HUES48 (cell line): Measurements from ENCODE around the gene ZC3H12D.

Experiments
- H3K27ac ChIP-seq: one replicate; pipeline ENCODE4 v1.7.0; 2013; ENCODE audit warnings: low read depth, low read length, inconsistent platforms
- H3K27me3 ChIP-seq: 2 replicates; pipeline ENCODE4 v1.6.1; 2013; ENCODE audit warnings: mild to moderate bottlenecking, low read length; ENCODE audit not compliant: control insufficient read depth, insufficient read depth
- H3K36me3 ChIP-seq: 2 replicates; pipeline ENCODE4 v1.6.1; 2013; ENCODE audit warnings: low read length; ENCODE audit not compliant: control insufficient read depth, insufficient read depth
- H3K4me1 ChIP-seq: 2 replicates; pipeline ENCODE4 v1.6.1; 2013; ENCODE audit warnings: mild to moderate bottlenecking, low read length; ENCODE audit not compliant: control insufficient read depth, insufficient read depth
- H3K4me3 ChIP-seq: 2 replicates; pipeline ENCODE4 v1.5.1; 2013; ENCODE audit warnings: mild to moderate bottlenecking, low read depth, low read length
- H3K9ac ChIP-seq: 2 replicates; pipeline ENCODE4 v1.6.1; 2013; ENCODE audit warnings: mild to moderate bottlenecking, low read depth, low read length, moderate library complexity
- H3K9me3 ChIP-seq: 2 replicates; pipeline ENCODE4 v1.6.1; 2013; ENCODE audit warnings: low read length; ENCODE audit not compliant: control insufficient read depth, insufficient read depth

Gene ZC3H12D

GRCh38 chr6:149457316-149457884 lies 27.4 kb downstream of the ZC3H12D start:
- no peaks in the 10 kb centered on the region for H3K9me3 ChIP-seq
- no peak overlapping the region for H3K9ac ChIP-seq
- no peak overlapping the region for H3K27ac ChIP-seq
- H3K4me1 ChIP-seq, result no peaks in the 10 kb centered on the region
- no peaks in the 10 kb centered on the region for H3K36me3 ChIP-seq
- H3K4me3 ChIP-seq, result no peak overlapping the region
- peaks cover 6% of the 10 kb centered on the region for H3K27me3 ChIP-seq

DNA sequence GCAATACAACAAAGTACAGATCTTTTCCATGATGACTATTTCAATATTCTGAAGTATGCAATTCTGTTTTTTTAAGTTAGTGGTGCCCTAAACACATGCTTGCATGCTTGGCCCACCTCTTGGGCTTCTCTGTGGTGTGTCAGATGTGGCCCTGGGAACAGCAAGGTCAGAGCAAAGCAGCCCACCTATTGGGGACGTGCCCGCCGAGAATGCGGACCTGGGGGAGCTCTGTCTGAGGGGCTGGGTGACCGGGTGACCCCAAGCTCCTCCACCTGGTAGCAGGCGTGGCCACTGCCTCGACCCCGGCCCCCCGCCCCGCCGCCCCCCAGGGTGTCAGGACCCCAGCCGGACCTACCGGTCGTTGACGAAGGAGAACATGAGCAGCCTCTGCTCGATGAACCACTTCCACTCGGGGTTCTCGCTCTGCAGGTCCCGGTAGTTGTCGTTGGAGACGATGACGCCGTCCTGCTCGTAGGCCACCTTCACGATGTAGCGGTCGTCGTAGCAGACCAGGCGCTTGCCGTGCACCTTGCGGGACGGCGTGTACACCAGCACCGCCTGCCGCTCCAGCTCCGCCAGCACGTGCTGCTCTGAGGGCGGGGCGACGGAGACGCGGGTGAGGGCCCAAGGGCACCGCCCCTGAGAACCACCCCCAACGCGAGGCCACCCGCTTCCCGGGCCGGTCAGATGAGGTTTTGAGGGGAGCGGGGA lies 28.3 kb downstream of the ZC3H12D start:
- no peak overlapping the region for H3K4me3 ChIP-seq
- no peak overlapping the region for H3K27ac ChIP-seq
- H3K36me3 ChIP-seq, result no peaks in the 10 kb centered on the region
- no peaks in the 10 kb centered on the region for H3K4me1 ChIP-seq
- H3K9ac ChIP-seq, result no peak overlapping the region
- H3K27me3 ChIP-seq, result peaks cover 15% of the 10 kb centered on the region
- no peaks in the 10 kb centered on the region for H3K9me3 ChIP-seq

DNA sequence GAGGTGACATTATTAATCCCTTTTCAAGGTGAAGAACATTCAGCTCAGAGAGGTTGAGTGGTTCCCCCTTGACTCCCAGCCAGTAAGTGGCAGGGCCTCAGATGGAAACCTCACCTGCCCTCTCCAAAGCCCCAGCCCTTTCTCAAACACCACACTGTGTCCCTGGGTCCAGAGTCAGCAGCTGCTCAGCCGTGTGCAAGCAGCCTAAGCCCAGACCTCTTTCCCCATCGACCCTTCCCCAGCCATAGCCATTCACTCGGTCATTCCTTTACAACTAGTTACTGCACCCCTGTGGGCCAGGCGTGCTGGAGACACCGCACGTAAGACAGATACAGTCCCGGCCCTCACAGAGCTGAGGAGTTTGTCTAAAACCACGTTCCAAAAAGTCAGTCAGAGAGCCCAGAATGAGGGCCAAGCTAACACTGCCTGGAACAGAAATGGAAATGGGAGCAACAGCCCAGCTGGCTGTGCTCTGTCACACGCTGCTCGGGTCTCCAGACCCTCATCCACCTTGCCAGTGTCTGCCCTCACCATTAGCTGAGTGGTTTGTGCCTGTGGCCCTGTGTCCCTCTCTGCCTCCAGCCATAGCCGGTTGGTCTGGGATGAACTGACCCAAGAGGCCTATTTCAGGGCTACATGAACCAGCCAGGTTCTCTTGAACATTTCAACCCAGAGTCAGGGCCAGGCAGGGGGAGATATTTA lies 29.6 kb downstream of the ZC3H12D start:
- Histone ChIP-seq H3K27me3 (peaks cover 28% of the 10 kb centered on the region), H3K9ac (no peak overlapping the region), H3K9me3 (no peaks in the 10 kb centered on the region), H3K4me1 (no peaks in the 10 kb centered on the region; the same call in 1 of the 2 replicates), H3K36me3 (no peaks in the 10 kb centered on the region), H3K27ac (no peak overlapping the region), H3K4me3 (no peak overlapping the region)

- Histone ChIP-seq H3K36me3 (no peaks in the 10 kb centered on the region), H3K27ac (no peak overlapping the region), H3K27me3 (peaks cover 35% of the 10 kb centered on the region), H3K4me3 (no peak overlapping the region), H3K9ac (no peak overlapping the region), H3K4me1 (no peaks in the 10 kb centered on the region; the same call in 1 of the 2 replicates), H3K9me3 (no peaks in the 10 kb centered on the region)
Observed at GRCh38 chr6:149454346-149454848, 30.4 kb downstream of the ZC3H12D start.

DNA sequence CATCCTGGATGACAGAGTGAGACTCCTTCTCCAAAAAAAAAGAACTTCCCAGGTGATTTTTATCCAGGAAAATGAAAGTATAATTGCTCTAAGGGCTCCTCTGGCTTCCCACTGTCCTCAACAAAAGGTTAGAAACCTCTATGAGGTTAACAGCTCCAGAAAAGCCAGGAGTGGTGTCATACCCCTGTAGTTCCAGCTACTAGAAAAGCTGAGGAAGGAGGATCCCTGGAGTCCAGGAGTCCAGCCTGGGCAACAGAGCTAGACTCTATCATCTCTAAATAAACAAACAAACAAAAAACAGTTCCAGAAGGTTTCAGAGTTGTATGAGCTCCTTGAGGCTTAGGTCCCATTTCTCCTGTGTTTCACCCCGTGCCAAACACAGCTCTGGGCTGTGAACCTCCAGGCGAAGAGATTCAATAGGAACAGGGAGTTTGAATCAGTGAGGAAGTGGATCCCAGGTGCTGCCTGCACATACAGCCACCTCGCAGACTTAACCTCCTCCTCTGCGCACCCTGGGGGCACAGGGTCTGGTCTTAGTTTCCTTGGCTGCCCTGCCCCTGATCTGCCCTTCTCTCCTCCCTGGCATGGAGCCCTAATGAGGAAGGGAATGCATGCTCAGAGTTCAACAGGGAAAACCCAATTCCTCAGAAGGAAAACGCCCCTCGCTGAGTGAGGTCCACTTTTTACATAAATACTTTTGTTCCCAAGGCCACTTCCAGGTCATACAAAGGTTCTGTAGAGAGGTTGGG lies 31.0 kb downstream of the ZC3H12D start:
- H3K27ac ChIP-seq, result no peak overlapping the region
- no peak overlapping the region for H3K9ac ChIP-seq
- no peaks in the 10 kb centered on the region for H3K36me3 ChIP-seq
- H3K4me3 ChIP-seq, result no peak overlapping the region
- H3K9me3 ChIP-seq, result no peaks in the 10 kb centered on the region
- peaks cover 37% of the 10 kb centered on the region for H3K27me3 ChIP-seq
- H3K4me1 ChIP-seq, result no peaks in the 10 kb centered on the region; the same call in 1 of the 2 replicates

GRCh38 chr6:149452037-149452939 lies 32.5 kb downstream of the ZC3H12D start:
- H3K36me3 ChIP-seq, result no peaks in the 10 kb centered on the region
- peak overlapping the region; percentile 68 for H3K4me3 ChIP-seq
- peaks cover 38% of the 10 kb centered on the region for H3K27me3 ChIP-seq
- no peaks in the 10 kb centered on the region for H3K9me3 ChIP-seq
- no peak overlapping the region for H3K27ac ChIP-seq
- H3K9ac ChIP-seq, result no peak overlapping the region
- H3K4me1 ChIP-seq, result no peaks in the 10 kb centered on the region; the same call in 1 of the 2 replicates

DNA sequence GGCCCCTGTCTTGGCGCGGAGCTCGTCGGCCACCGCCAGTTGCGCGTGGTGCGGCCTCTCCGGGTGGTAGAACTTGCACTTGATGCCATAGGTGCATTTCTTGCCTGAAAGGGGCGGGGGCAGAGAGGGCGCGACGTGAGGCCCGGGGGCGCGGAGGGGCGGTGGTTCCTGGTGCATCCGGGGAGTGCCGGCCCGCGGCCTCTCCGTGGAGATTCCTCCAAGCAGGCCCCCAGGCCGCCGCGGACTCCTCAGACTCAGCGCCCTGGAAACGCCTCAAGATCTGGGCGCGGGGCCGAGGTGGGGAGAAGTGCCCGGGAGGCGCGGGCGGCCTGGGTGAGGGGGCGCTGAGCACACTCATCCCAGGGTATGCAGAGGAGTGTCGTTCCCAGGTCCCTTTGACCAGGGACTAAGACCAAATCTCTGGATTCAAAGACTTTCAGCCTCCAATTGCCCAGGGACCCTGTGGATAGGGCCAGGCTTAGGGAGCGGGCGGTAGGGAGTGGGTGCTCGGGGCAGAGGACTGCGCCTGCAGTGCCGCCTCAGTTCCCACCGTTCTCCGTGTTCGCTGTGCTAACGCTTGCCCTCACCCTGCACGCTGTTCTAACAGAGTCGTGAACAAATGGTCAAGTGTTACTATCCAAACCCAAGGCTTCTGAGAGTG lies 33.3 kb downstream of the ZC3H12D start:
- Histone ChIP-seq H3K4me1 (no peaks in the 10 kb centered on the region; the same call in 1 of the 2 replicates), H3K27me3 (peaks cover 38% of the 10 kb centered on the region), H3K4me3 (peak overlapping the region; percentile 68), H3K36me3 (no peaks in the 10 kb centered on the region), H3K9me3 (no peaks in the 10 kb centered on the region), H3K9ac (no peak overlapping the region), H3K27ac (no peak overlapping the region)

DNA sequence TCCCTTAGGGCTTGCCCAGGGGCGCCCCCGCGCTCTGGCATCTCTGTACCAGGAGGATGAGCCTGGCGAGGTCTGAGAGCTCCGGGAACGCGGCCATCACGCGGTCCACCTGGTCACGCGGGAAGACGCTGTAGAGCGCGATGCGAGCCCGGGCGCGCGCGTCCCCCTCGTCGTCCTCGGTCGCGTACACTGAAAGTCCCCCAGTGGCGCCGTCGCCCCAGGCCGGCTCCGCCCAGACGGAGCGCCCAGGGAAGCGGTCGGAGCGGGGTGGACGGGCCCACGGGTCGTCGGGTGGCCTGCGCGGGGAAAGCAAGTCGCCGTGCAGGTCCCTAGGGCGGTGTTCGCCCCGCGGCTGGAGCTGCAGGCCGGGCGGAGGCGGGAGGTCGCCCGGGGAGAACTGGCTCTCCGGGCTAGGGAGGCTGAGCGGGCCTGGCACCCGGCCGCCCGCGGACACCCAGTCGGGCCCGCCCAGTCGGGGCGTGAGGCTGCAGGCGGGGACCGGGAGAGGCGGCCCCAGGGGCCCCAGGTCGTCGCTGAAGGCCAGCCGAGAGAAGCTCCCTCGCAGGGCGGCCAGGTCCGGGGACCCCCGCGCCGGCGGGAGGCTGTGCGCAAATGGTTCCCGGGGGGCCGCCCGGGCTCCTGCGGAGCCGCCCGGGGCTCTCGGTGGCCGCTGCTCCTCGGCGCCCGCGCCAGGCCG lies 34.0 kb downstream of the ZC3H12D start:
- Histone ChIP-seq H3K27ac (no peak overlapping the region), H3K9me3 (no peaks in the 10 kb centered on the region), H3K36me3 (no peaks in the 10 kb centered on the region), H3K27me3 (peaks cover 38% of the 10 kb centered on the region), H3K4me1 (no peaks in the 10 kb centered on the region; the same call in 1 of the 2 replicates), H3K9ac (no peak overlapping the region), H3K4me3 (peak overlapping the region; percentile 68)

DNA sequence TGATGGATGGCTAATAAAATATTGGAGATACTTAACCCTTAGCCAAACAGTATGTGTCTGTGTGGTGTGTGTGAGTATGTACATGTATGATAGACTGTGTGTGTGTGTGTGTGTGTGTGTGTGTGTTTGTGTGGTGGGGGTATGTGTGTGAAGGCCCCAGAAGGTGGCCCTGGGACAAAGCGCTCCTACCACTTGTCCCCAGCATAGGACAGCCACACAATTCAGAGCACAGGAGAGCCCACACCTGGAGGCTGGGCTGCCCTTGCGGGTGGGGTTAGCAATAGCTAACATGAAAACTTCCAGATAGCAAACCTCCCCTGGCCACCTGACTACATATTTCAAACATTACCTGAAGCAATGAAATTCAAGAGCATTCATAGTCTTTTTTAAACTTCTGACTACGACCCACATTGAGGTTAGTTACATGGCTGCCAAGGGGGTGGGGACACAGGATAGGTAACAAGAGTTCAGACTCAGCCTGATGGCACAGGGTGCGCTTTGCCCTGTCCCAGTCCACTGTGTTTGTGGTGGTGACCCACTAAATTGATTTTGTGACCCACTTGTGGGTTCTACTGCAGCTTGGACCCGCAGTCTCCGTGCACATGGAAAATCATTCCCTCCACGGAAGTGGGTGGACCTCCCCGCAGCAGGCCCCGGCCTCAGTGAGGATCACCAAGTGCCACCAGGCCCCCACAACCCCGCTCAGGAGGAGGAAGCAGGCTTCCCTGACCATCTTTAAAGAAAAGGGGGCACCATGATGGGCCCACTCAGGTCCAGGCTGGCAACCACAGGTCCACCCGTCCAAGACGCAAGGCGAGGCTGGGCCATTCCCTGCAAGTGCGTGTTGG lies 34.8 kb downstream of the ZC3H12D start:
- Histone ChIP-seq H3K4me1 (no peaks in the 10 kb centered on the region; the same call in 1 of the 2 replicates), H3K9ac (no peak overlapping the region), H3K4me3 (peak overlapping the region; percentile 68), H3K36me3 (no peaks in the 10 kb centered on the region), H3K9me3 (no peaks in the 10 kb centered on the region), H3K27ac (no peak overlapping the region), H3K27me3 (peaks cover 38% of the 10 kb centered on the region)
